ENCODE data around the gene ADIRF.
"Not testable (repeated sequence)": the region's sequence is repeated elsewhere in the genome, so short reads cannot be mapped to it uniquely, and the experiment has no call there.

ADIRF gene

GRCh38 chr10:86946213-86947155 is 21.8 kb upstream of the ADIRF start:
- DNase-seq, result no peak

- DNase-seq, result not testable (repeated sequence)
Observed at GRCh38 chr10:86947806-86948205, 20.5 kb upstream of the ADIRF start.

- DNase-seq, result no peak
Observed at GRCh38 chr10:86950349-86950748, 17.9 kb upstream of the ADIRF start.

- no peak for DNase-seq
Observed at GRCh38 chr10:86951184-86951761, 17.0 kb upstream of the ADIRF start.

GRCh38 chr10:86952106-86952505 is 16.2 kb upstream of the ADIRF start:
- DNase-seq, result no peak

- DNase-seq, result not testable (repeated sequence)
Observed at GRCh38 chr10:86952697-86953096, 15.6 kb upstream of the ADIRF start.

- no peak for DNase-seq
Observed at GRCh38 chr10:86953747-86954680, 14.3 kb upstream of the ADIRF start.

- no peak for DNase-seq
Observed at GRCh38 chr10:86954681-86955500, 13.4 kb upstream of the ADIRF start.

GRCh38 chr10:86955501-86956194 is 12.6 kb upstream of the ADIRF start:
- no peak for DNase-seq

GRCh38 chr10:86956195-86956847 is 12.0 kb upstream of the ADIRF start:
- DNase-seq, result no peak

- DNase-seq, result no peak
Observed at GRCh38 chr10:86956848-86957448, 11.3 kb upstream of the ADIRF start.

GRCh38 chr10:86957471-86958115 is 10.7 kb upstream of the ADIRF start, which contains the start of gene MMRN2:
TSS of gene MMRN2 (minus strand) at chr10:86957615. CDS start at chr10:86957541, 74 bp downstream.
- no peak for DNase-seq

GRCh38 chr10:86958116-86958900 is 10.0 kb upstream of the ADIRF start, which contains the start of gene SNCG:
TSS of gene SNCG (plus strand) at chr10:86958599. CDS start at chr10:86958698, 99 bp downstream.
- DNase-seq, result no peak

- no peak for DNase-seq
Observed at GRCh38 chr10:86958901-86959736, 9.2 kb upstream of the ADIRF start.

GRCh38 chr10:86959737-86960002 is 8.6 kb upstream of the ADIRF start:
- DNase-seq, result no peak

- DNase-seq, result no peak
Observed at GRCh38 chr10:86960003-86960862, 8.0 kb upstream of the ADIRF start.

GRCh38 chr10:86960863-86961434 is 7.3 kb upstream of the ADIRF start:
- no peak for DNase-seq

Measured in activated naive CD4-positive, alpha-beta T cell (primary cell).